ENCODE data around the gene DYNC1LI2.

The DYNC1LI2 gene

GRCh38 chr16:66673691-66674090, 77.7 kb downstream of the DYNC1LI2 start:
- no peaks in the 10 kb centered on the region for H3K36me3 ChIP-seq (ENCODE audit: control insufficient read depth, low read length)
- H3K79me2 ChIP-seq (ENCODE audit: control insufficient read depth, low read length), result no peaks in the 10 kb centered on the region
- H3K4me1 ChIP-seq (ENCODE audit: control insufficient read depth, low read length), result peaks cover 6% of the 10 kb centered on the region
- H3K27me3 ChIP-seq (ENCODE audit: control insufficient read depth, low read length), result no peaks in the 10 kb centered on the region
- H3K27ac ChIP-seq (ENCODE audit: low read depth, low read length), result no peak overlapping the region
- TF ChIP-seq EZH2phosphoT487 (IDR thresholded peaks at IDR 0.05; ENCODE audit: borderline replicate concordance, low read length) (no peak), CTCF (IDR thresholded peaks at IDR 0.05; ENCODE audit: low read depth, low read length, poor library complexity, severe bottlenecking) (no peak)
- no peaks in the 10 kb centered on the region for H3K9me2 ChIP-seq (replicated peaks; ENCODE audit: control insufficient read depth, low read length)
- no peaks in the 10 kb centered on the region for H4K20me1 ChIP-seq (ENCODE audit: control insufficient read depth, insufficient read depth, low read depth, low read length)
- no peak overlapping the region for H3K4me3 ChIP-seq (ENCODE audit: low read length)
- H3K4me2 ChIP-seq (ENCODE audit: low read length), result no peak overlapping the region
- H3K9me3 ChIP-seq (ENCODE audit: control insufficient read depth, insufficient read depth, low read length), result no peaks in the 10 kb centered on the region
- no peaks in the 10 kb centered on the region for H3F3A ChIP-seq (ENCODE audit: control insufficient read depth, insufficient read depth)
